HG03097 (cell line): ENCODE data around the gene SH3GL1.
"Not testable (repeated sequence)": the region's sequence is repeated elsewhere in the genome, so short reads cannot be mapped to it uniquely, and the experiment has no call there.

Source experiments
- ATAC-seq: cut with Tn5 transposase; IDR thresholded peaks from one replicate; pipeline ENCODE4 v1.9.1; 2021; ENCODE audit not compliant: unreplicated experiment, low FRiP score

The SH3GL1 gene

DNA sequence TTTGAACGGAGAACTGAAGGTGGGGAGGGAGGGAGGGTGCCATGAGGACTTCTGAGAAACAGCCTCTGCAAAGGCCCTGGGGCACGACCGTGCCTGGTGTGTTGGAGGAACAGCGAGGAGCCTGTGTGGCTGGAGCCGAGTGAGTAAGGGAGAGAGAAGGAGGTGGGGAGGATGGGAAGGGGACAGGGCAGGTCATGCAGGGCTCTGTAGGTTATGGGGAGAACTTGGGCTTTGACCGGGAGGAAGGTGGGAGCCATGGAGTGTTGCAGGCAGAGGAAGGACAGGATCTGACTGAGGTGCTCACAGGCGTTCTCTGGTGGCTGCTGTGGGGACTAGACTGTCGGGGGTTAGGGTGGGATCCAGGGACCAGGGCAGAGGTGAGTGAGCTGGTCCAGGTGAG, 50.2 kb downstream of the SH3GL1 start:
- ATAC-seq = no peak

GRCh38 chr19:4349225-4349624, 51.1 kb downstream of the SH3GL1 start:
- ATAC-seq = not testable (repeated sequence)

GRCh38 chr19:4347521-4347920, 52.8 kb downstream of the SH3GL1 start:
- no peak for ATAC-seq

- ATAC-seq = no peak
Measured at GRCh38 chr19:4346020-4346383, 54.3 kb downstream of the SH3GL1 start.

GRCh38 chr19:4345342-4346019, 54.9 kb downstream of the SH3GL1 start:
- no peak for ATAC-seq

- peak; percentile 49 for ATAC-seq
Measured at GRCh38 chr19:4343370-4344307, 56.7 kb downstream of the SH3GL1 start, which contains the start of gene MPND. Gene MPND, plus strand, starts transcription at chr19:4343562. Its CDS starts 32 bp downstream, at chr19:4343594.

DNA sequence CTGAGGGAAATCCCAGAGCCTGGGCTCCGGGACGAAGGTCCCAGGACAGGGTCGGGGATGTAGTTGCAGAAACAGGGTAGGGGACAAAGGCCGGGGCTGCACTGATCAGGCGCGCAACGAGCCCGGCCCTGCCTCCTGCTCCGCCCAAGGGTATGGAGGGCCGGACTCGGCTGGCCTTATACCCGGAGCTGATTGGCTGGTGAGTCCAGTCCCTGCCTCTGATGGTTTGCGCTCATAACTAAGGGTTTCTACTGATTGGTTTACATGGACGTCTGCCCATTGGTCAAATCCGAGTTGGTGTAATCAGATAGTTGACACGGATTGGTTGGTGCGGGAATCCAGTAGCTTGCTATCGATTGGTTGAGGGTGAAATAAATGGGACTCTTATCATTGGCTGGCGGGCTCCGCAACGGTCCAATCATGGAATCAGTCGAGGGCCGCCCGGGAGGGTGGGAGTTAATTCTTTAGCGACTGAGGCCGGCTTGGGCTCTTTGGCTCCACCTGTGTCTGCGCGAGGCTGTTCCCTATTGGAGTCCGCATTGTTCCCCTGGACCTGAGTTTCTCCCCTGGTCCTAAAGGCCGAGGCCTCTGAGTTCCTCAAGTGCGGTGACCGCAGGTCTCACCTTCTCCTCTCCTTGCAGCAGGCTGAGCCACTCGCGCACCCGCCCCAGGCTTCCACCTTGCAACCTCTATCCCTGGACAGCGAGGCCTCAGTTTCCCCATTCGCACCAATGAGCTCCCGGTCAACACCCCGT, 57.6 kb downstream of the SH3GL1 start:
- peak; percentile 78 for ATAC-seq

- ATAC-seq = no peak
Measured at GRCh38 chr19:4342314-4342614, 58.1 kb downstream of the SH3GL1 start.

- no peak for ATAC-seq
Measured at GRCh38 chr19:4338441-4339355, 61.6 kb downstream of the SH3GL1 start, which contains the start of gene STAP2. Gene STAP2, minus strand, starts transcription at chr19:4338827. Its CDS starts 74 bp downstream, at chr19:4338753.

DNA sequence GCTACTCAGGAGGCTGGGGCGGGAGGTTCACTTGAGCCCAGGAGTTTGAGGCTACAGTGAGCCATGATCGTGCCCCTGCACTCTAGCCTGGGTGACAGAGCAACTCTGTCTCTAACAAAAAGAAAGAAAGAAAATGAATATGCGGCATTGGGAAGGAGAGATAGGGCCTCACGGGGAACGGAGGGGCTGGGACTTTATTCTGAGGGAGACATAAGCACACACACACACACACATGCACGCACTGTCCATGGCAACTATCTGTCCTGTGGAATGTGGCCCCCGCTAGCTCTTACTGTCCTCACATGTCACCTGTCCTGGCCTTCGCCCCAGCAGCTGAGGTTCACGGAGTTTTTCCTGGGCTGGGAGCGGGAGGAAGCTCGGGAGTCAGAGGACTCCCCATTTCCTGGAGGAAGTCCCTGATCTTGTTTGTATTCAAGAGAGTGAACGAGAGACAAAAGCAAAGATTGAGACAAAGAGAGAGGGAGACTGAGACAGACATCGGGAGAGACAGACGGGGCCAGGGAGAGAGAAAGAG, 62.4 kb downstream of the SH3GL1 start:
- no peak for ATAC-seq

GRCh38 chr19:4334929-4335570, 65.3 kb downstream of the SH3GL1 start:
- no peak for ATAC-seq

- no peak for ATAC-seq
Measured at GRCh38 chr19:4329858-4330257, 70.5 kb downstream of the SH3GL1 start.

DNA sequence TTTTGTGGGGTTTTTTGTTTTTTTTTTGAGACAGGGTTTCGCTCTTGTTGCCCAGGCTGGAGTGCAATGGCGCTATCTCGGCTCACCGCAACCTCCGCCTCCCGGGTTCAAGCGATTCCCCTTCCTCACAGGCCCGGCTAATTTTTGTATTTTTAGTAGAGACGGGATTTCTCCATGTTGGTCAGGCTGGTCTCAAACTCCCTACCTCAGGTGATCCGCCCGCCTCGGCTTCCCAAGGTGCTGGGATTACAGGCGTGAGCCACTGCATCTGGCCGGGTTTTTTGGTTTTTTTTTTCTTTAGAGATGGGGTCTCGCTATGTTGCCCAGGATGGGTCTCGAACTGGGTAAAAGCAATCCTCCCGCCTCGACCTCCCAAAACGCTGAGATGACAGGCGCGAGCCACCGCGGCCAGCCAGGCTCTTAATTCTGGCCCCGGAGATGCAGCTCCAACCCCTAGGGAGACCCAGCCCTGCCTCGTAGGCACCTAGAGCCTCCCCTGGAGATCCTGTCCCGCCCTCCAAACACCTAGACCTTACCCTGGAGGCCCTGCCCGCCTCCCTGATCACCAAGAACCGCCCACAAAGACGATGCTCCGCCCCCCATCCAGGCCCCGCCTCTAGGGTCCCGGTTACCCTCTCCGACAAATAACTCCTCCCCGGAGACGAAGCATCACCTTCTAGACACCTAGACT, 71.2 kb downstream of the SH3GL1 start:
- not testable (repeated sequence) for ATAC-seq

- ATAC-seq = peak; percentile 60
Measured at GRCh38 chr19:4328243-4328990, 71.9 kb downstream of the SH3GL1 start.

GRCh38 chr19:4327877-4328242, 72.5 kb downstream of the SH3GL1 start:
- no peak for ATAC-seq

DNA sequence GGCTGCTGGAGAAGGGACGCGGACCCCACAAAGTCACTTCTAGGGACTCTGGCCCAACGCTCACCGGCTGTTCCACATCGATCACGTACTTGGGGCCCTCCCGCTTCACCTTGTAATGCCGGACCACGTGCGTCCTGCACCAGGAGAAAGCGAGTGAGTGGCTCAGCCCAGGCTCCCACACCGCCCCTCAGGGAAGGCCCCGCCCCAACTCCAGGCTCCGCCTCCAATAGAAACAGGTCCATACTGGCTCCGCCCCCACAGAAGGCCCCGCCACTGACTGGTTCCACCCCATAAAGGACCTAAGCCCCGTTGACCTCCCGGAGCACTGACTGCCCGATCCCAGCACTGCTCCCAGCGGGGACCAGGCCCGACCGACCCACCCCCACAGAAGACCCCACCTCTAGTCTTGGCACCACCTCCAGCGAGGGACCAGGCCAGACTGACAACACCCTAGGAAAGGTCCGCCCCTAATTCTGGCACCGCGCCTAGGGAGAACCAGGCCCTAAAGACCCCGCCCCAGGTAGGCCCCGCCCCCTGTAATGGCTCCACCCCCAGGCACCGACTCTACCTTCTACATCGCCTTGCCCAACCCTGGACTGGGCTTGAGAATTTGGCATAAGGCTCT, 73.0 kb downstream of the SH3GL1 start:
- no peak for ATAC-seq

DNA sequence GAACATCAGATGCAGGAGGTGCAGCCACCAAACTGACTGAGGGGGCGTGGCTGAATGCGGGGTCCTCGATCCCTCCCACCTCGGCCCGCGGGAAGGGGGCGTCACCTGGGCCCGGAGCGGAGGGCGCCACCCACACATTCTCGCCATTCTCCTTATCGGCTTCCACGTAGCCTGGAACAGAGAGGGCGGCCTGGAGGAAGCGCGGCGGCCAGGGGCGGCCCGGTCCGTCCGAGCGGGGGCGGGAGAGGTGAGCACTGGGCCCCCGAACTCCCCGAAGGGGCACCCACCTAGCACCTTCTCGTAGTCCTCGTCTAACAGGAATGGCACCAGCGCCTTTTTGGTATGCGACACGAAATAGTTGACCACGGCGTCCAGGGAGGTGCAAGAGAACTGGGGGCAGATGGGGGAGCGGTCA, 73.5 kb downstream of the SH3GL1 start:
- ATAC-seq = no peak
